ENCODE measurements around the gene ZNF525. TPM values are rescaled to one million over a fixed set of nuclear protein-coding genes. Genes with fewer than 3 reads are reported as not detected.
"Not testable (repeated sequence)": the region's sequence is repeated elsewhere in the genome, so short reads cannot be mapped to it uniquely, and the experiment has no call there.

Gene ZNF525
- total RNA-seq, 1 donor from 2014 or later, result 3.0 TPM

DNA sequence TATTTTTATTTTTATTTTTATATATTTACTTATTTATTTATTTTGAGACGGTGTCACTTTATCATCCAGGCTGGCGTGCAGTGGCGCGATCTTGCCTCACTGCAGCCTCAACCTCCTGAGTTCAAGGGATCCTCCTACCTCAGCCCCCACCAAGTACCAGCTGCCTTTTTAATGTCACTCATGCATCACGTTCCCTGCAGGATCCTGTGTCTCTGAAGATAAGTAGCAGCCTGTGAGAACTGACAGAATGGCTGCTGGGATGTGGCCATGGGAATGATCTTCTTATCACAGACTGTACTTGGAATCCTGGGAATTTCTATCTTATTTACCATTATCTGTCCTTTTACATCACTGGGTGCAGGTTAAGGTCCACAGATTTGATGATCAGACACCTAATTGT lies 57.0 kb downstream of the ZNF525 start:
- DNase-seq (ENCODE audit: low spot score in 2 of 2), result no peak
- intact Hi-C loops (cut with DNase I), result no loop called here
- TF ChIP-seq, protein P1, sequence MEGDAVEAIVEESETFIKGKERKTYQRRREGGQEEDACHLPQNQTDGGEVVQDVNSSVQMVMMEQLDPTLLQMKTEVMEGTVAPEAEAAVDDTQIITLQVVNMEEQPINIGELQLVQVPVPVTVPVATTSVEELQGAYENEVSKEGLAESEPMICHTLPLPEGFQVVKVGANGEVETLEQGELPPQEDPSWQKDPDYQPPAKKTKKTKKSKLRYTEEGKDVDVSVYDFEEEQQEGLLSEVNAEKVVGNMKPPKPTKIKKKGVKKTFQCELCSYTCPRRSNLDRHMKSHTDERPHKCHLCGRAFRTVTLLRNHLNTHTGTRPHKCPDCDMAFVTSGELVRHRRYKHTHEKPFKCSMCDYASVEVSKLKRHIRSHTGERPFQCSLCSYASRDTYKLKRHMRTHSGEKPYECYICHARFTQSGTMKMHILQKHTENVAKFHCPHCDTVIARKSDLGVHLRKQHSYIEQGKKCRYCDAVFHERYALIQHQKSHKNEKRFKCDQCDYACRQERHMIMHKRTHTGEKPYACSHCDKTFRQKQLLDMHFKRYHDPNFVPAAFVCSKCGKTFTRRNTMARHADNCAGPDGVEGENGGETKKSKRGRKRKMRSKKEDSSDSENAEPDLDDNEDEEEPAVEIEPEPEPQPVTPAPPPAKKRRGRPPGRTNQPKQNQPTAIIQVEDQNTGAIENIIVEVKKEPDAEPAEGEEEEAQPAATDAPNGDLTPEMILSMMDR (IDR thresholded peaks at IDR 0.05), result no peak

GRCh38 chr19:53423074-53423473 lies 57.6 kb downstream of the ZNF525 start:
- H3K4me1 ChIP-seq; H3K36me3 ChIP-seq; H3K4me3 ChIP-seq; H3K27me3 ChIP-seq; DNase-seq (ENCODE audit: low spot score in 2 of 2); H3K9me3 ChIP-seq; H3K27ac ChIP-seq; intact Hi-C loops (cut with DNase I): not testable (repeated sequence)

More for the DNA sequence above, 57.0 kb downstream of the ZNF525 start:
- H3K4me1 ChIP-seq, result no peaks in the 10 kb centered on the region
- H3K9me3 ChIP-seq, result peaks cover 0 to 5% of the 10 kb centered on the region in 2 donors
- no peaks in the 10 kb centered on the region for H3K27me3 ChIP-seq
- H3K27ac ChIP-seq, result no peak overlapping the region
- H3K4me3 ChIP-seq, result no peak overlapping the region
- no peaks in the 10 kb centered on the region for H3K36me3 ChIP-seq

GRCh38 chr19:53423680-53424079 lies 58.2 kb downstream of the ZNF525 start:
- not testable (repeated sequence) for H3K27me3 ChIP-seq; H3K4me3 ChIP-seq; H3K4me1 ChIP-seq; H3K9me3 ChIP-seq; H3K27ac ChIP-seq; H3K36me3 ChIP-seq; DNase-seq (ENCODE audit: low spot score in 2 of 2)
- intact Hi-C loops (cut with DNase I), result loop anchor here (2.0 kb wide), 1 partner anchor 323 kb away; no protein-coding TSS in a partner anchor

DNA sequence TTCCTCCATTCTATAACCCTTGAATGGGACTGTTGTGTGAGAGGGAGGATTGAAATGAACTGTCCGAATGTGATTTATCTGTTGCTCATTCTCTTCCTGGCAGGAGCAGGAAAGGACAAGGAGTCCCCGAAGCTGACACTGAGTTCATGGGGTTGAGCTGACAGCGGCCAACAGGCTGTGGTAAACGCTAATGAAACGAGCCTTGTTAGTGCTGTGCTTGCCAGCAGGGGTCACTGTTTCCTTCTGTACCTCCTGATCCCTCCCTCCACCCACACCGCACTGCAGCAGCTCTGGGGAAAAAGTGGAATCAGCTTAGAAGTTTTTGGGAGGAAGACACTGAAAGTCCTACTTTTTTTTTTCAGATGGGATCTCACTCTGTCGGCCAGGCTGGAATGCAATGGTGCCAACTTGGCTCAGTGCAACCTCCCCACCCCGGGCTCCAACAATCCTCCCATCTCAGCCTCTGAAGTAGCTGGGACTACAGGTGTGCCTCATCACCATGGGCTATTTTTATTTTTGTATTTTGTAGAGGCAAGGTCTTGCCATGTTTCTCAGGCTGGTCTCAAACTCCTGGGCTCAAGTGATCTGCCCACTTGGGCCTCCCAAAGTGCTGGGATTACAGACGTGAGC lies 59.6 kb downstream of the ZNF525 start:
- TF ChIP-seq, protein P1 (IDR thresholded peaks at IDR 0.05), result peak; percentile 55 to 73 (median 69)
- Histone ChIP-seq H3K4me3 (no peak overlapping the region), H3K27ac (no peak overlapping the region), H3K4me1 (no peaks in the 10 kb centered on the region), H3K36me3 (no peaks in the 10 kb centered on the region), H3K9me3 (no peaks in the 10 kb centered on the region), H3K27me3 (no peaks in the 10 kb centered on the region)
- intact Hi-C loops (cut with DNase I), result loop anchor here (1.0 to 2.0 kb wide), 2 partner anchors 87 to 322 kb away; no protein-coding TSS in a partner anchor
- peak; percentile 16 to 80 for DNase-seq (ENCODE audit: low spot score in 2 of 2)

DNA sequence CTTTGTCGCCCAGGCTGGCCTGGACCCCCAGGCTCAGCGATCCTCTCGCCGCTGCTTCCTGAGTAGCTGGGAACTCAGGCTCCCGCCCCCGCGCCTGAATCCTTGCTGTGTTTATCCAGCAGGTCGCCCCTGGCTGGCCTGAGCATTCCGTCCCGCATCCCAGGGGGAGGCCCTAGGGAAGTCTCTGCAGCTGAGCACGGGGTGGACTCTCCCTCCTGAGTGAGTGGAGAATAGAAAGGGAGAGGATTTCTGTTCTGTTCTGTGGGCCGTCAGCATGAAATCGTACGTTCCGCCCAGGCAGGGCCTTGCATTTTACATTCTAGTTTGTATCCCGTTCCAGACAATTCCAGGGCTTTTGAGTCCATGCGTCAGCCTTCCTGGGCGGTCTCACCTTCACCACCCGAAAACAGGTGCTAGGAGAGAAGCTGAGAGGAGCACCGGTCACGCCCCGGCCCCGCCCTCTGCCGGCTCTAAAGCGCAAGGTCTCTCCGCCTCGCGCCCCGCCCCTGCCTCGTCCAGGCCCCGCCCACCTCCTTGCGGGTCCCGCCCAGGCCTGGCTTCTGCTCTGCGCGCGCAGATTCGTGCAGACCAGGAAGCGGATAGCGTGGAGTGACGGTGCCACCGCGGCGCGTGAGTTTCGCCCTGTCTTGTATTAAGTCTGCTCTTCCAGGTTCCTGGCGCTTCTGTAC lies 66.0 kb downstream of the ZNF525 start, which contains the start of gene ZNF761:
TSS of gene ZNF761 (plus strand) at position 586 of the 689 bp plus-strand sequence. CDS start 15,285 bp downstream, outside the sequence.
- intact Hi-C loops (cut with DNase I), result loop anchor here (1.0 to 10.0 kb wide), 6 partner anchors 35 to 237 kb away; partner anchors contain the start of genes ZNF525, ZNF665, ZNF765 and ZNF813
- no peaks in the 10 kb centered on the region for H3K4me1 ChIP-seq

GRCh38 chr19:53432088-53432661 lies 66.7 kb downstream of the ZNF525 start:
- Histone ChIP-seq H3K27me3 (no peaks in the 10 kb centered on the region), H3K9me3 (peaks cover 0 to 7% of the 10 kb centered on the region in 2 donors), H3K27ac (peak overlapping the region; percentile 56 to 77), H3K36me3 (peaks cover 7 to 24% of the 10 kb centered on the region in 2 donors), H3K4me1 (no peaks in the 10 kb centered on the region), H3K4me3 (peak overlapping the region; percentile 66 to 96)
- TF ChIP-seq, protein P1 (IDR thresholded peaks at IDR 0.05), result no peak
- intact Hi-C loops (cut with DNase I), result loop anchor here (1.0 to 10.0 kb wide), 5 partner anchors 35 to 237 kb away; partner anchors contain the start of genes ZNF525, ZNF665, ZNF765 and ZNF813
- DNase-seq (ENCODE audit: low spot score in 2 of 2), result peak in 1 of 2 donors; percentile 65

More for the DNA sequence above, 66.0 kb downstream of the ZNF525 start, which contains the start of gene ZNF761:
- peak; percentile 73 to 97 for DNase-seq (ENCODE audit: low spot score in 2 of 2)
- TF ChIP-seq, protein P1 (IDR thresholded peaks at IDR 0.05), result peak in 2 of 3 experiments; percentile 34 to 50
- peak within 1 kb of the TSS; percentile 67 to 77 for H3K27ac ChIP-seq
- peak within 1 kb of the TSS; percentile 66 to 96 for H3K4me3 ChIP-seq
- peaks cover 0 to under 1% of the 10 kb centered on the region in 2 donors for H3K9me3 ChIP-seq
- no peaks in the 10 kb centered on the region for H3K27me3 ChIP-seq
- H3K36me3 ChIP-seq, result peaks cover 3 to 20% of the 10 kb centered on the region in 2 donors

Other genes starting within 250 kb of the ZNF525 start
- 1.3 TPM for gene ZNF415, start 232.8 kb upstream of the ZNF525 start, total RNA-seq
- 18.7 TPM for gene ZNF347, start 206.7 kb upstream of the ZNF525 start, total RNA-seq
- not detected for gene ZNF665, start 172.3 kb upstream of the ZNF525 start, total RNA-seq
- 3.7 TPM for gene ZNF677, start 110.8 kb upstream of the ZNF525 start, total RNA-seq
- gene VN1R2, start 107.4 kb upstream of the ZNF525 start, total RNA-seq, result not detected
- not detected for gene VN1R4, start 98.0 kb upstream of the ZNF525 start, total RNA-seq
- 3.1 TPM for gene ZNF845, start 32.0 kb upstream of the ZNF525 start, total RNA-seq
- gene ZNF765, start 29.4 kb downstream of the ZNF525 start, total RNA-seq, result 3.5 TPM
- gene ZNF761, start 66.3 kb downstream of the ZNF525 start, total RNA-seq, result 1.4 TPM
- gene ZNF813, start 102.0 kb downstream of the ZNF525 start, total RNA-seq, result 1.3 TPM
- 34.5 TPM for gene ZNF331, start 172.4 kb downstream of the ZNF525 start, total RNA-seq

Data from ascending aorta (tissue), 2 donors.